GM06990 (cell line): ENCODE results near the gene SLC26A4.

Experiments used
- DNase-seq: peaks from one replicate; pipeline ENCODE4 v3.0.0-alpha.2; 2011; ENCODE audit not compliant: insufficient read length; ENCODE audit errors: extremely low read depth
- H3K27me3 ChIP-seq: replicated peaks from 2 replicates; pipeline ENCODE4 v1.6.0; 2011; ENCODE audit warnings: low read length; ENCODE audit not compliant: control insufficient read depth, insufficient read depth
- H3K36me3 ChIP-seq: 2 replicates; pipeline ENCODE4 v1.5.1; 2011; ENCODE audit warnings: low read length; ENCODE audit not compliant: control insufficient read depth, insufficient read depth
- H3K4me3 ChIP-seq: replicated peaks from 2 replicates; pipeline ENCODE4 v1.5.1; 2011; ENCODE audit warnings: low read depth, mild to moderate bottlenecking, control low read depth, low read length
- TF ChIP-seq, protein P1 (sequence below): IDR thresholded peaks from 2 replicates; pipeline ENCODE4 v1.5.1; 2011; ENCODE audit warnings: low read length, control low read depth, mild to moderate bottlenecking, inconsistent platforms; ENCODE audit not compliant: insufficient read depth, poor library complexity, severe bottlenecking

SLC26A4 gene

DNA sequence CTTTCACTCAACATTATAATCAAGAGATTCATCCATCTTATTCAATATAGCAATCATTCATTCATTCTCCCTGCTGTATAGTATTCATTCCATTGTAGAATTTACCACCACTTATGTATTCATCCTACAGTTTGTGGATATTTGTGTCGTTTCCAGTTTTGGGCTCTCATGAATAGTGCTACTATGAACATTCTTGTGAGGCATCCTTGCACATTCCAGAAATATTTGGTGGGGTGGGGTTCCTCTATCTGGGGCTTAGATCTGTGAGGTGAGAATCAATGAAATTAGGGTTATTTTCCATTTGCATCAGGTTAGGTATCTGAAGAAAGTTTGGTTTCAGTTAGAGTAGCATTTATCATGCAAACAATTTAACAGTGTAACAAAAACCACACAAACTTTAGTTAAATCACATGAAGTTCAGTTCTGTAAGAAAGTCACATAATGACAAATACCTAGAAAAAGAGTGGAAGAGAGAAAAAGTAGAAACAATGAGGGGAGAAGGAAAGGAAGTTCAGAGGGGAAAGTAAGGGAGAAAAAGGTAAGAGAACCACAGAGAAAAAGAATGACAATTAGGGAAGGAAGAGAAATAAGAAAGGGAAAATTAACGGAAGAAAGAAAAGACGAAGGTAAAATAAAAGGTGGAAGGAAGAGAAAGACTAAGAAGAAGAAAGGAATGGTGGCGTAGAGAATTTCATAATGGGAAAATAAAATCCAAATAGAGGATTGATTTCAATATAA is 58.0 kb downstream of the SLC26A4 start:
- TF ChIP-seq, protein P1, sequence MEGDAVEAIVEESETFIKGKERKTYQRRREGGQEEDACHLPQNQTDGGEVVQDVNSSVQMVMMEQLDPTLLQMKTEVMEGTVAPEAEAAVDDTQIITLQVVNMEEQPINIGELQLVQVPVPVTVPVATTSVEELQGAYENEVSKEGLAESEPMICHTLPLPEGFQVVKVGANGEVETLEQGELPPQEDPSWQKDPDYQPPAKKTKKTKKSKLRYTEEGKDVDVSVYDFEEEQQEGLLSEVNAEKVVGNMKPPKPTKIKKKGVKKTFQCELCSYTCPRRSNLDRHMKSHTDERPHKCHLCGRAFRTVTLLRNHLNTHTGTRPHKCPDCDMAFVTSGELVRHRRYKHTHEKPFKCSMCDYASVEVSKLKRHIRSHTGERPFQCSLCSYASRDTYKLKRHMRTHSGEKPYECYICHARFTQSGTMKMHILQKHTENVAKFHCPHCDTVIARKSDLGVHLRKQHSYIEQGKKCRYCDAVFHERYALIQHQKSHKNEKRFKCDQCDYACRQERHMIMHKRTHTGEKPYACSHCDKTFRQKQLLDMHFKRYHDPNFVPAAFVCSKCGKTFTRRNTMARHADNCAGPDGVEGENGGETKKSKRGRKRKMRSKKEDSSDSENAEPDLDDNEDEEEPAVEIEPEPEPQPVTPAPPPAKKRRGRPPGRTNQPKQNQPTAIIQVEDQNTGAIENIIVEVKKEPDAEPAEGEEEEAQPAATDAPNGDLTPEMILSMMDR = no peak
- H3K4me3 ChIP-seq = no peak overlapping the region
- no peak for DNase-seq
- H3K36me3 ChIP-seq = no peaks in the 10 kb centered on the region
- no peaks in the 10 kb centered on the region for H3K27me3 ChIP-seq

DNA sequence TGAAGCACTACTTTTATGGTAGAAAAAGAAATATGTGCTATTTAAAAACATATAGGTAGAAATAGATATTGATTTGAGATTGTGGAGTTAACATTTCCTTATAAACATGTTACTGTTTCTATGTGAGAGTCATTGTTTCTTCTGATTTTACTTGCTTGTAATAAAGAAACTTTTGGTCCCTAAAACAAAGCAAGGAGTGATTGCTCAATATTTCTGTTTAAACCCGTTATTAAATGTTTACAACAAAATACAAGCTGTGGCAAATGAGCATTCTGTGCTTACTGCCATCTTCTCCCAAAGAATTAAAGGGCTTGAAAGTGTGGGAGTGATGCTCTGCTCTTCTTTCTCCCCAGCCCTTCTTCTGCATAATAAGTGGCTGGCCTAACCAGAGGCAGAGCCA is 60.7 kb downstream of the SLC26A4 start:
- TF ChIP-seq, protein P1 = no peak
- H3K36me3 ChIP-seq = no peaks in the 10 kb centered on the region
- DNase-seq = no peak
- no peak overlapping the region for H3K4me3 ChIP-seq
- H3K27me3 ChIP-seq = no peaks in the 10 kb centered on the region

DNA sequence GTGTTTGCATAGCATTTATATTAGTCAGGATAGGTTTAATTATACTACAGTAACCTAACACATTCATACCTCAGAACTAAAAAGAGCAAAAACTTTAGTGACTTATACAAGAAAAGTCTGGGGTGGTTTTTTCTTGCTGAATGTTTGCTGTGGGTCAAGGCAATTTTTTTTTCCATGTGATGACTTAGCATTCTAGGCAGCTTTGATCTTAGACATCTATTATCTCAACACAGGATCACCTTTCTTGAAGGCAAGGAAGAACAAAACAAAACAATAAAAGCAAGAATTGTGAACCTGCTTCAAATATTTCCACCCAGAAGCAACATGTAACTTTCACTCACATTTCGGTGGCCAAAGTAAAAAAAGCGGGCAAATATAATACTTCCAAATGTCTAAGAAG is 62.6 kb downstream of the SLC26A4 start:
- no peak for DNase-seq
- Histone ChIP-seq H3K27me3 (no peaks in the 10 kb centered on the region), H3K36me3 (no peaks in the 10 kb centered on the region), H3K4me3 (no peak overlapping the region)
- TF ChIP-seq, protein P1 = no peak

DNA sequence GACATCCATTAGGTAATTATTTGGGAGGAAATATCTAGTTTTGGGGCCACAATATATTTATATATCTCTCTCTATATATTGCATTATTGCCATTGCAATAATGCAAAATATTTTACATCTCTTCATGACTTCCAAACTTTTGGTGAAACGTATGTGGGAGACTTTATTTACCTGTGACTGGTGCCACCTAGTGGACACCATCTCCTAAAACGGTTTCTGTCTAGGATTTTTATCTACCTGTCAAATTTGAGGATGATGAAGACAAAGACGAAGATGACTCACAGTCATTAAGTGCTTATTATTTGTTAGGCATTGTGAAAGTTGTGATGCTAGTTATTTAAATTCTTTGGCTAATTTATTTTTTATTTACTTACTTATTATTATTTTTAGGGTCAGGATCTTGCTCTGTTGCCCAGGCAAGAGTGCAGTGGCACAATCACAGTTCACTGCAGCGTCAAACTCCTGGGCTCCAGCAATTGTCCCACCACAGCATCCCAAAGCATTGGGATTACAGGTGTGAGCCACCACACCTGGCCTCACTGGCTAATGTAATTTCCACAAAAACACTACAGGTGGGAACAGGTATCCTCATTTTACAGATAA is 64.6 kb downstream of the SLC26A4 start:
- TF ChIP-seq, protein P1 = peak; percentile 48
- no peaks in the 10 kb centered on the region for H3K27me3 ChIP-seq
- H3K36me3 ChIP-seq = no peaks in the 10 kb centered on the region
- no peak for DNase-seq
- H3K4me3 ChIP-seq = no peak overlapping the region

DNA sequence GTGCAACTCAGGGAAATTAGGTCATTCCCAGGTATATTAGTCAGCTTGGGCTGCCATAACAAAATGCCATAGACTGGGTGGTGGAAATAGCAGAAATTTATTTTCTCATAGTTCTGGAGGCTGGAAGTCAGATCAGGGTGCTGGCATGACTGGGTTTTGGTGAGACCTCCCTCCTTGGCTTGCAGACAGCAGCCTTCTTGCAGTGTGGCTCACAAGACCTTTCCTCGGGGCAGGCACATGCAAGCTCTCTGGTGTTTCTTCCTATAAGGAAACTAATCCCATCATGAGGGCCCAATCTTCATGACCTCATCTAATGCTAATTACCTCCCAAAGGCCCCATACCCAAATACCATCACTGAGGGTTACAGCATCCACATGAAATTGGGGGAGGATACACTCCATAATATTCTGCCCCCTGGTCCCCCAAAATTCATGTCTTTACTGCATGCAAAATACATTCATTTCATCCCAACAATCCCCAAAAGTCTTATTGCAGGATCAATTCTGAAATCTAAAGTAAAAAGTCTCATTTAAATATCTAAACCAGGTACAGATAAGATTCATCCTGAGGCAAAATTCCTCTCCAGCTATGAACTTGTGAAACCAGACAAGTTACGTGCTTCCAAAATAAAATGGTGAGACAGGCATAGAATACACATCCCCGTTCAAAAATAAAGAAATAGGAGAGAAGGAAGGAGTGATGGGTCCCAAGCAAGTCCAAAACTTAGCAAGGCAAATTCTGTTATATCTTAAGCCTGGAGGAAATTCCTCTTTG is 65.9 kb downstream of the SLC26A4 start:
- Histone ChIP-seq H3K27me3 (no peaks in the 10 kb centered on the region), H3K4me3 (no peak overlapping the region), H3K36me3 (no peaks in the 10 kb centered on the region)
- DNase-seq = no peak
- TF ChIP-seq, protein P1 = no peak
